BLaER1 treated with 17β-estradiol and CSF1 and Interleukin-3, amounts not matched to agents 10 nM and 100 nM (cell line): Measurements from ENCODE around the gene MACROH2A2.
"Not testable (repeated sequence)": the region's sequence is repeated elsewhere in the genome, so short reads cannot be mapped to it uniquely, and the experiment has no call there.

Source experiments
- H3K27ac ChIP-seq, 11 experiments: shearing (Covaris generic); formaldehyde crosslinking; 2 replicates each; pipeline ENCODE4 v1.8.1; 2022
- H3K27me3 ChIP-seq, 11 experiments: shearing (Covaris generic); formaldehyde crosslinking; 2 replicates each; pipeline ENCODE4 v1.8.1; 2022
- H3K36me3 ChIP-seq, 11 experiments: shearing (Covaris generic); formaldehyde crosslinking; 2 replicates each; pipeline ENCODE4 v1.8.1; 2022
- H3K4me1 ChIP-seq, 10 experiments: shearing (Covaris generic); formaldehyde crosslinking; 2 replicates each; pipeline ENCODE4 v1.8.1; 2022
- H3K4me2 ChIP-seq, 11 experiments: shearing (Covaris generic); formaldehyde crosslinking; 2 replicates each; pipeline ENCODE4 v1.8.1; 2022
- H3K4me3 ChIP-seq, 10 experiments: shearing (Covaris generic); formaldehyde crosslinking; 2 replicates each; pipeline ENCODE4 v1.8.1; 2022
- H3K9ac ChIP-seq, 11 experiments: shearing (Covaris generic); formaldehyde crosslinking; 2 replicates each; pipeline ENCODE4 v1.8.1; 2022
- H3K9me3 ChIP-seq, 11 experiments: shearing (Covaris generic); formaldehyde crosslinking; replicated peaks in 1 of 11; 2 replicates each; pipeline ENCODE4 v1.8.1; 2022
- H4K20me1 ChIP-seq, 11 experiments: shearing (Covaris generic); formaldehyde crosslinking; 2 replicates each; pipeline ENCODE4 v1.8.1; 2022
- Cebpa-rat ChIP-seq, 11 experiments: shearing (Covaris generic); IDR thresholded peaks; 2 replicates each; pipeline ENCODE4 v1.8.1; 2022

MACROH2A2 gene

GRCh38 chr10:70052462-70053217, at the start of gene MACROH2A2:
Gene MACROH2A2, plus strand, starts transcription at chr10:70052846. Its CDS starts 22,813 bp downstream, at chr10:70075659.
- Histone ChIP-seq H3K4me2 (peak within 1 kb of the TSS; percentile 73 to 90 (median 83)), H3K27me3 (peaks cover 0 to 4% (median 0%) of the 10 kb centered on the region in 11 experiments; a peak in 1 of 22 replicates), H4K20me1 (peaks cover 0 to 12% (median 0%) of the 10 kb centered on the region in 11 experiments; a peak in 4 of 22 replicates), H3K4me3 (peak within 1 kb of the TSS; percentile 77 to 93 (median 88)), H3K4me1 (peaks cover 7 to 22% (median 15%) of the 10 kb centered on the region in 10 experiments; a peak in 19 of 20 replicates), H3K27ac (peak within 1 kb of the TSS; percentile 77 to 94 (median 90)), H3K9ac (peak within 1 kb of the TSS; percentile 83 to 96 (median 90)), H3K36me3 (peaks cover 0 to 10% (median 0%) of the 10 kb centered on the region in 11 experiments; a peak in 2 of 22 replicates), H3K9me3 (no peaks in the 10 kb centered on the region)
- TF ChIP-seq Cebpa-rat (IDR thresholded peaks at IDR 0.05) = no peak

GRCh38 chr10:70007116-70007820, 45.4 kb upstream of the MACROH2A2 start:
- H3K9me3 ChIP-seq = peaks cover 0 to 6% (median 0%) of the 10 kb centered on the region in 11 experiments; a peak in 1 of 22 replicates
- H4K20me1 ChIP-seq = no peaks in the 10 kb centered on the region
- no peak overlapping the region for H3K4me2 ChIP-seq
- TF ChIP-seq Cebpa-rat (IDR thresholded peaks at IDR 0.05) = no peak
- H3K27me3 ChIP-seq = no peaks in the 10 kb centered on the region
- H3K36me3 ChIP-seq = no peaks in the 10 kb centered on the region
- H3K4me1 ChIP-seq = no peaks in the 10 kb centered on the region
- H3K4me3 ChIP-seq = no peak overlapping the region
- H3K27ac ChIP-seq = no peak overlapping the region
- no peak overlapping the region for H3K9ac ChIP-seq

- Histone ChIP-seq H3K4me1 (no peaks in the 10 kb centered on the region), H3K4me2 (no peak overlapping the region), H3K9me3 (peaks cover 32 to 46% (median 39%) of the 10 kb centered on the region in 11 experiments), H4K20me1 (no peaks in the 10 kb centered on the region), H3K4me3 (no peak overlapping the region), H3K27me3 (no peaks in the 10 kb centered on the region), H3K9ac (no peak overlapping the region), H3K36me3 (no peaks in the 10 kb centered on the region), H3K27ac (no peak overlapping the region)
- no peak for TF ChIP-seq Cebpa-rat (IDR thresholded peaks at IDR 0.05)
These were observed 21.4 kb upstream of the MACROH2A2 start for GRCh38 chr10:70031215-70031614.

- TF ChIP-seq Cebpa-rat (IDR thresholded peaks at IDR 0.05) = no peak
- no peak overlapping the region for H3K9ac ChIP-seq
- no peak overlapping the region for H3K4me2 ChIP-seq
These were observed 19.9 kb upstream of the MACROH2A2 start for GRCh38 chr10:70032667-70033289.

GRCh38 chr10:70034232-70034631, 18.4 kb upstream of the MACROH2A2 start:
- Histone ChIP-seq H3K9me3 (peaks cover 32 to 45% (median 35%) of the 10 kb centered on the region in 11 experiments), H3K4me2 (no peak overlapping the region), H4K20me1 (no peaks in the 10 kb centered on the region), H3K27ac (no peak overlapping the region), H3K36me3 (no peaks in the 10 kb centered on the region), H3K4me1 (no peaks in the 10 kb centered on the region), H3K27me3 (no peaks in the 10 kb centered on the region), H3K4me3 (no peak overlapping the region), H3K9ac (no peak overlapping the region)
- no peak for TF ChIP-seq Cebpa-rat (IDR thresholded peaks at IDR 0.05)

More at GRCh38 chr10:70032667-70033289, 19.9 kb upstream of the MACROH2A2 start:
- no peak overlapping the region for H3K27ac ChIP-seq
- no peak overlapping the region for H3K4me3 ChIP-seq
- H3K27me3 ChIP-seq = no peaks in the 10 kb centered on the region
- no peaks in the 10 kb centered on the region for H3K36me3 ChIP-seq
- H3K4me1 ChIP-seq = no peaks in the 10 kb centered on the region
- peaks cover 32 to 42% (median 39%) of the 10 kb centered on the region in 11 experiments for H3K9me3 ChIP-seq
- no peaks in the 10 kb centered on the region for H4K20me1 ChIP-seq

- TF ChIP-seq Cebpa-rat (IDR thresholded peaks at IDR 0.05) = no peak
- no peak overlapping the region for H3K4me3 ChIP-seq
These were observed 17.1 kb upstream of the MACROH2A2 start for GRCh38 chr10:70035531-70035930.

GRCh38 chr10:70038923-70039322, 13.7 kb upstream of the MACROH2A2 start:
- Histone ChIP-seq H3K4me3 (no peak overlapping the region), H3K4me1 (no peaks in the 10 kb centered on the region)

More at GRCh38 chr10:70035531-70035930, 17.1 kb upstream of the MACROH2A2 start:
- H3K4me1 ChIP-seq = no peaks in the 10 kb centered on the region
- H3K9ac ChIP-seq = no peak overlapping the region
- no peak overlapping the region for H3K4me2 ChIP-seq
- no peaks in the 10 kb centered on the region for H4K20me1 ChIP-seq
- no peaks in the 10 kb centered on the region for H3K27me3 ChIP-seq
- peaks cover 20 to 41% (median 27%) of the 10 kb centered on the region in 11 experiments for H3K9me3 ChIP-seq
- no peak overlapping the region for H3K27ac ChIP-seq
- no peaks in the 10 kb centered on the region for H3K36me3 ChIP-seq

GRCh38 chr10:70041016-70041415, 11.6 kb upstream of the MACROH2A2 start:
- Histone ChIP-seq H3K36me3 (no peaks in the 10 kb centered on the region), H3K4me3 (no peak overlapping the region), H3K27me3 (no peaks in the 10 kb centered on the region), H3K4me2 (no peak overlapping the region), H3K4me1 (no peaks in the 10 kb centered on the region), H3K27ac (no peak overlapping the region), H3K9me3 (peaks cover 26 to 50% (median 34%) of the 10 kb centered on the region in 11 experiments), H4K20me1 (no peaks in the 10 kb centered on the region), H3K9ac (no peak overlapping the region)
- TF ChIP-seq Cebpa-rat (IDR thresholded peaks at IDR 0.05) = no peak

More at GRCh38 chr10:70038923-70039322, 13.7 kb upstream of the MACROH2A2 start:
- no peak for TF ChIP-seq Cebpa-rat (IDR thresholded peaks at IDR 0.05)
- Histone ChIP-seq H3K27ac (no peak overlapping the region), H3K27me3 (no peaks in the 10 kb centered on the region), H3K36me3 (no peaks in the 10 kb centered on the region), H3K9me3 (peaks cover 26 to 50% (median 34%) of the 10 kb centered on the region in 11 experiments), H3K9ac (no peak overlapping the region), H3K4me2 (no peak overlapping the region), H4K20me1 (no peaks in the 10 kb centered on the region)

- not testable (repeated sequence) for H4K20me1 ChIP-seq, H3K36me3 ChIP-seq, H3K4me2 ChIP-seq, H3K27ac ChIP-seq, H3K27me3 ChIP-seq, H3K9ac ChIP-seq, H3K4me3 ChIP-seq, H3K4me1 ChIP-seq
- peaks cover 26 to 50% (median 34%) of the 10 kb centered on the region in 11 experiments for H3K9me3 ChIP-seq
These were observed 10.9 kb upstream of the MACROH2A2 start for GRCh38 chr10:70041739-70042138.

GRCh38 chr10:70047066-70047465, 5.6 kb upstream of the MACROH2A2 start:
- not testable (repeated sequence) for H3K4me1 ChIP-seq, H3K4me2 ChIP-seq, H4K20me1 ChIP-seq, H3K27me3 ChIP-seq, H3K27ac ChIP-seq, H3K9ac ChIP-seq, H3K36me3 ChIP-seq, H3K4me3 ChIP-seq
- H3K9me3 ChIP-seq = peaks cover 15 to 18% (median 16%) of the 10 kb centered on the region in 11 experiments
